Endodermal cell (in vitro differentiated cells): ENCODE data around the gene NLGN1. TPM values are rescaled to one million over a fixed set of nuclear protein-coding genes. Genes with fewer than 3 reads are reported as not detected.

ENCODE experiments used
- DNase-seq: peaks from one replicate; pipeline ENCODE4 v3.0.0-alpha.2; 2017
- H3K27ac ChIP-seq: 2 replicates; pipeline ENCODE4 v1.5.1; 2013; ENCODE audit warnings: mild to moderate bottlenecking, low read depth, low read length, moderate library complexity
- H3K27me3 ChIP-seq: 2 replicates; pipeline ENCODE4 v1.6.1; 2013; ENCODE audit warnings: mild to moderate bottlenecking, low read length, moderate library complexity; ENCODE audit not compliant: insufficient read depth, control insufficient read depth, poor library complexity, severe bottlenecking
- H3K36me3 ChIP-seq: 2 replicates; pipeline ENCODE4 v1.7.0; 2013; ENCODE audit warnings: mild to moderate bottlenecking, low read length, moderate library complexity; ENCODE audit not compliant: control insufficient read depth, insufficient read depth
- H3K4me1 ChIP-seq: one replicate; pipeline ENCODE4 v1.7.0; 2013; ENCODE audit warnings: low read length; ENCODE audit not compliant: control insufficient read depth, insufficient read depth
- H3K4me3 ChIP-seq: 2 replicates; pipeline ENCODE4 v1.5.1; 2013; ENCODE audit warnings: mild to moderate bottlenecking, low read length, moderate library complexity
- H3K9ac ChIP-seq: 2 replicates; pipeline ENCODE4 v1.6.1; 2013; ENCODE audit warnings: mild to moderate bottlenecking, low read length, moderate library complexity; ENCODE audit not compliant: poor library complexity, severe bottlenecking; ENCODE audit errors: extremely low read depth
- H3K9me3 ChIP-seq: 2 replicates; pipeline ENCODE4 v1.6.1; 2013; ENCODE audit warnings: mild to moderate bottlenecking, low read length, moderate library complexity; ENCODE audit not compliant: control insufficient read depth
- H3K27ac Mint-ChIP-seq: 2 replicates; pipeline ENCODE4 v1.8.0; 2020; ENCODE audit warnings: mixed read lengths
- H3K27me3 Mint-ChIP-seq: 2 replicates; pipeline ENCODE4 v1.8.0; 2021; ENCODE audit warnings: mild to moderate bottlenecking, mixed read lengths; ENCODE audit not compliant: insufficient read depth
- H3K36me3 Mint-ChIP-seq: 2 replicates; pipeline ENCODE4 v1.8.0; 2020; ENCODE audit warnings: low read depth, mixed read lengths
- H3K4me1 Mint-ChIP-seq: 2 replicates; pipeline ENCODE4 v1.8.0; 2020; ENCODE audit warnings: mixed read lengths
- H3K4me3 Mint-ChIP-seq: 2 replicates; pipeline ENCODE4 v1.8.0; 2020; ENCODE audit warnings: mild to moderate bottlenecking, moderate library complexity, mixed read lengths
- H3K9me3 Mint-ChIP-seq: 2 replicates; pipeline ENCODE4 v1.8.0; 2020; ENCODE audit warnings: mild to moderate bottlenecking, mixed read lengths
- WGBS, 2 experiments: methylation state at CpG; one replicate each; pipeline versions ENCODE4 v1.1.5 to v1.1.7; 2013; ENCODE audit warnings: missing lambda C conversion rate in 2 of 2, mixed read lengths in 1 of 2; ENCODE audit not compliant: insufficient coverage in 1 of 2, insufficient read length in 1 of 2; 5-methylcytosine and 5-hydroxymethylcytosine counted together
- total RNA-seq, 2 donors: library from RNA; stranded (reverse); fragmentation: NEBNext Ultra II Directional in 1 of 2; extraction: Animal tissue kit (Norgen Biotek cat#: 25700) in 1 of 2; gene quantifications; 2 replicates in 1 of 2; 3 replicates in 1 of 2; pipeline ENCODE4 v1.2.1, GENCODE V29; 2021
- TF ChIP-seq, protein P1 (sequence below): fragments of 200-600 bp; sonication (generic); conservative IDR thresholded peaks from 2 replicates; pipeline ENCODE4 v1.5.0; 2021; ENCODE audit warnings: antibody characterized with exemption, mild to moderate bottlenecking

The NLGN1 gene
- total RNA-seq, 2 donors from 2014 or later, result 3.4 to 14.3 TPM

DNA sequence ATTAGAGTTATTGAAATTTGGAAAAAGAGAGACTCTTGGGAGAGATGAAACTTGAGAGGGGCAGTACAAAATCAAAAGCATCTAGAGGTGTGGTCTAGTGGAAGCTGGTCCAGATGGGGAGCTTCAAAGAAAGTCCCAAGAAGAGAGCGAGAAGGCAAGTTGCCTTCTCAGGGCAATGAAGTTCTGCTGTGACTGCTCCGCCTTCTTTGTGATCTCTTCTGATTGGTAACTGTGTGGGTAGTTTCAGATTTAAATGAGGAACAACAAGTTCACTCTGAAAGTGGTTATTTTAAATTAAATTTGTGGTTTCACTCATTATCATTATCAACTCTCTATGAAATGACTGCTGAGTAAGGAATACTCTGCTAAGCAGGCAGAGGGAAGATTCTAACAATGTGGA, 233.3 kb downstream of the NLGN1 start:
- no peaks in the 10 kb centered on the region for H3K27me3 Mint-ChIP-seq
- no peak overlapping the region for H3K9ac ChIP-seq
- H3K9me3 ChIP-seq, result no peaks in the 10 kb centered on the region
- no peaks in the 10 kb centered on the region for H3K4me1 ChIP-seq
- DNase-seq, result no peak
- TF ChIP-seq, protein P1, sequence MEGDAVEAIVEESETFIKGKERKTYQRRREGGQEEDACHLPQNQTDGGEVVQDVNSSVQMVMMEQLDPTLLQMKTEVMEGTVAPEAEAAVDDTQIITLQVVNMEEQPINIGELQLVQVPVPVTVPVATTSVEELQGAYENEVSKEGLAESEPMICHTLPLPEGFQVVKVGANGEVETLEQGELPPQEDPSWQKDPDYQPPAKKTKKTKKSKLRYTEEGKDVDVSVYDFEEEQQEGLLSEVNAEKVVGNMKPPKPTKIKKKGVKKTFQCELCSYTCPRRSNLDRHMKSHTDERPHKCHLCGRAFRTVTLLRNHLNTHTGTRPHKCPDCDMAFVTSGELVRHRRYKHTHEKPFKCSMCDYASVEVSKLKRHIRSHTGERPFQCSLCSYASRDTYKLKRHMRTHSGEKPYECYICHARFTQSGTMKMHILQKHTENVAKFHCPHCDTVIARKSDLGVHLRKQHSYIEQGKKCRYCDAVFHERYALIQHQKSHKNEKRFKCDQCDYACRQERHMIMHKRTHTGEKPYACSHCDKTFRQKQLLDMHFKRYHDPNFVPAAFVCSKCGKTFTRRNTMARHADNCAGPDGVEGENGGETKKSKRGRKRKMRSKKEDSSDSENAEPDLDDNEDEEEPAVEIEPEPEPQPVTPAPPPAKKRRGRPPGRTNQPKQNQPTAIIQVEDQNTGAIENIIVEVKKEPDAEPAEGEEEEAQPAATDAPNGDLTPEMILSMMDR, result no peak
- H3K4me3 ChIP-seq, result no peak overlapping the region
- H3K4me1 Mint-ChIP-seq, result peaks cover 8% of the 10 kb centered on the region
- no peak overlapping the region for H3K27ac Mint-ChIP-seq
- no peaks in the 10 kb centered on the region for H3K36me3 Mint-ChIP-seq
- 91 to 92% methylated on average over 2 of the region's 2 CpGs for WGBS, 2 experiments
- no peak overlapping the region for H3K27ac ChIP-seq
- no peaks in the 10 kb centered on the region for H3K9me3 Mint-ChIP-seq
- no peaks in the 10 kb centered on the region for H3K27me3 ChIP-seq
- H3K4me3 Mint-ChIP-seq, result no peak overlapping the region
- no peaks in the 10 kb centered on the region for H3K36me3 ChIP-seq

- Histone ChIP-seq H3K27me3 (no peaks in the 10 kb centered on the region), H3K9ac (no peak overlapping the region), H3K4me1 (no peaks in the 10 kb centered on the region), H3K27ac (no peak overlapping the region), H3K4me3 (no peak overlapping the region), H3K36me3 (no peaks in the 10 kb centered on the region), H3K9me3 (no peaks in the 10 kb centered on the region)
- no peak for DNase-seq
- Mint-ChIP-seq H3K4me3 (no peak overlapping the region), H3K27me3 (no peaks in the 10 kb centered on the region), H3K9me3 (no peaks in the 10 kb centered on the region), H3K27ac (no peak overlapping the region), H3K4me1 (peaks cover 8% of the 10 kb centered on the region), H3K36me3 (no peaks in the 10 kb centered on the region)
- TF ChIP-seq, protein P1, result no peak
These were observed 235.4 kb downstream of the NLGN1 start for GRCh38 chr3:173632945-173633344.

- H3K9me3 Mint-ChIP-seq, result no peaks in the 10 kb centered on the region
These were observed 238.3 kb downstream of the NLGN1 start for GRCh38 chr3:173635826-173636225.

More at GRCh38 chr3:173635826-173636225, 238.3 kb downstream of the NLGN1 start:
- no peak for DNase-seq
- H3K36me3 Mint-ChIP-seq, result no peaks in the 10 kb centered on the region
- no peak overlapping the region for H3K27ac Mint-ChIP-seq
- Histone ChIP-seq H3K9ac (no peak overlapping the region), H3K9me3 (no peaks in the 10 kb centered on the region), H3K4me3 (no peak overlapping the region), H3K4me1 (no peaks in the 10 kb centered on the region), H3K36me3 (no peaks in the 10 kb centered on the region), H3K27ac (no peak overlapping the region), H3K27me3 (no peaks in the 10 kb centered on the region)
- TF ChIP-seq, protein P1, result peak; percentile 31
- H3K27me3 Mint-ChIP-seq, result no peaks in the 10 kb centered on the region
- no peak overlapping the region for H3K4me3 Mint-ChIP-seq
- peaks cover 8% of the 10 kb centered on the region for H3K4me1 Mint-ChIP-seq
- 94% methylated on average over 6 of the region's 6 CpGs for WGBS, 2 experiments
